ENCODE data around the gene ITIH2.
"Not testable (repeated sequence)": the region's sequence is repeated elsewhere in the genome, so short reads cannot be mapped to it uniquely, and the experiment has no call there.

The ITIH2 gene

DNA sequence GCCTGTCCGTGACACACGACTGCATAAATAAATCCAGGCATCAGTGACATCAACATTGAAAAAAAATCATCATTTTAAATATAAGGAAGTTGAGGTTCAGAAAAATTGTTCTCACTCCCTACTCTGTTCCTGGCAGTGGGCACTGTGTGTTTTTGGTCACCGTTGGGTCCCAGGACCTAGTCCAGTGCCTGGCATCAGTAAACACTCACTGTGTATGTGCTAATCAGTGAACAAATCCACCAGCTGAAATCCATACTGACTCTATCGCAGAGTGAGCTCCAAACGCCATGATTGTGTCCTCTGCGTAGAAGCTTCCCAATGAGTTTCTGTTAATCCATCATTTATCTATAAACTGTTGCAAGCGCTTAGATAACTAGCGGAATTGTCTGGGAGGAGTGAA lies 41.2 kb downstream of the ITIH2 start:
- DNase-seq (ENCODE audit: low spot score): no peak

DNA sequence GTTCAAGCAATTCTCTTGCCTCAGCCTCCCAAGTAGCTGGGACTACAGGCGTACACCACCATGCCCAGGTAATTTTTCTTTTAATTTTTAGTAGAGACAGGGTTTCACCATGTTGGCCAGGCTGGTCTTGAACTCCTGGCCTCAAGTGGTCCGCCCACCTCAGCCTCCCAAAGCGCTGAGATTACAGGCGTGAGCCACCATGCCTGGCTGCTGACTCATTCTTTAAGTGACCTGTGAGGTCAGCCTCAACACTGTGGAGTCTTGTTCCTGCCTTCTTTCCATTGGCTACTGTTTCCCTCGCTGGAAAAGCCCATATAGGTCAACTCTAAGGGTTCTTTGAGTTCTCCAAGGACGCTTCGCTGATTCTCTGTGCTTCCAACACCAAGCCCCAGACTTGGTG lies 45.5 kb downstream of the ITIH2 start:
- DNase-seq (ENCODE audit: low spot score): not testable (repeated sequence)

DNA sequence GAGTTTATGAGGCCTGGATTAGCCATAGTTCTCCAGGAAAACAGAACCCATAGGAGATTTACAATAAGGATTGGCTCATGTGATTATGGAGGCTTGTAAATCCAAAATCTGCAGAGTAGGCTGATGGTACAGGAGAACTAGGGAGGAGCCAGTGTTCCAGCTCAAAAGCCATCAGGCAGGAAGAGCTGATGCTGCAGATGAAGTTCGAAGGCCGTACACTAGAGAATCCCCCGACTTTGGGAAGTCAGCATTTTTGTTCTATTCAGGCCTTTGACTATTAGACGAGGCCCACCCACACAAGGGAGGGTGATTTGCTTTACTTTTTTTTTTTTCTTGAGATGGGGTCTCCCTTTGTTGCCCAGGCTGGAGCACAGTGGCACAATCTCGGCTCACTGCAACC lies 47.1 kb downstream of the ITIH2 start:
- no peak for DNase-seq (ENCODE audit: low spot score)

DNA sequence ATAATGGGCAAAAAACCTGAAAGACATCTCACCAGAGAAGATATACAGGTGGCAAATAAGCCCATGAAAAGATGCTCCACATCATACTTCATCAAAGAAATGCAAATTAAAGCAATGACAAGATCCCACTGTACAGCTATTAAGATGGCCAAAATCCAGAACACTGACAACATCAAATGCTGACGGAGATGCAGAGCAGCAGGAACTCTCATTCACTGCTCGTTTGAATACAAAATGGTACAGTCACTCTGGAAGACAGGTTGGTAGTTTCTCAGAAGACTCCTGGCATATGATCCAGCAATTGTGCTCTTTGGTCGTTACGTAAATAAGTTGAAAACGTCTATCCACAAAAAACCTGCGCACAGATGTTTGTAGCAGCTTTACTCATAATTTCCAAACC lies 49.1 kb downstream of the ITIH2 start:
- DNase-seq (ENCODE audit: low spot score): no peak

DNA sequence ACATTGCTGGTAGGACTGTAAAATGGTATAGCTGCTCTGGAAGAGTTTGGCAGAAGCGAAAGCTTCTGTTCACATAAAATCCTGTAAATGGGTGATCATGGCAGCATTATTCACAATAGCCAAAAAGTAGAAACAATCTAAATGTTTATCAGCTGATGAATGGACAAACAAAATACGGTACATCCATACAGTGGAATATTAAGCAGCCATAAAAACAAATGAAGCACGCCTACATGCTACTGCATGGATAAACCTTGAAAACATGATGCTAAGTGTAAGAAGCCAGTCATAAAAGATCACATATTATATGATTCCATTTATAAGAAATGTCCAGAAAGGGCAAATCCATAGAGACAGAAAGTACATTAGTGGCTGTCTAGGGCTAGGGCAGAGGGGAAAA lies 52.0 kb downstream of the ITIH2 start:
- no peak for DNase-seq (ENCODE audit: low spot score)

DNA sequence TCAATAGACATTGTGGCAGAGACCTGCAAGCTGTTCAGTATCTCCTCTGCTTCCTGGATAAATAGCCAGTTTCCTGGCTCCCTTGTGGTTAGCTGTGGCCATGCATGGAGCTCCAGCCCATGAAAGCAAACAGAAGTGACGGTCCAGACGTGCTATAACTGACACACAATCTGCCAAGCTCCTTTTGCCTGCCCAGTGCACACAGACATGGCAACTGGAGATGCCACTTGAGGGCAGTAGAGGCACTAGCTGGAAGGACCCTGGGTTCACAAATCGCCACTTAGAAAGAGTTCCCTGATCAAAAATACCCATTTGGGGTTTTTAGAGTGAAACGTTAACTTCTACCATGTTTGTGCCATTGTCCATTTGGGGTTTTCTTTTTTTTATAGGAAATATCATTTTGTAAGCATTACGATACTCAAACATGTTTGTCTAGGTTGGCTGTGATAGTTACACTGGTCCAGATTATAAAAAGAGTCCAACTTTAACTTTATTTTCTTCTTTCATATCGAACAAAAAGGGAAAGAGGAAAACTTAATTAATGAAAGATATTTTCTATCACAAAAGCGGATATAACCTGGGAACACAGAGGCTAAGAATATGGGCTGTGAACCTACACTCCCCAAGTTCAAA lies 53.4 kb downstream of the ITIH2 start:
- DNase-seq (ENCODE audit: low spot score): no peak

DNA sequence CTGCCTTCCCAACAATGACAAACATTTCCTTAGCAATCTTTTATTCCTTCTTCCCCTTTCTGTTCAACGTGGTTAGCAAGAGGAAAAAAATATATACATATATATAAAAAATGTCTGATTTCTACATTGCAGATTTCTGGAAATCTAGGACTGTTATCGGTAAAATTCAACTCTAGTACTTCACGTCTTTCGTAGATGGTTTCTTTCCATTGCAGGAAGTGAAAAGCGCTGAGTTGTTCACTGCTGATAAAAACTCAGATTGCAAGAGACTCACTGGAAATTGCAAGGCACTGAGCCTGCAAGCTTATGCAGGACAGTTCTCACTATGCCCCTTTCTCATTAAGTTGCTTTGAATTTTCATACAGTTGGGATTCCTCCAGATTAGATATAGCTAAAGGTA lies 60.8 kb downstream of the ITIH2 start:
- DNase-seq (ENCODE audit: low spot score): no peak

DNA sequence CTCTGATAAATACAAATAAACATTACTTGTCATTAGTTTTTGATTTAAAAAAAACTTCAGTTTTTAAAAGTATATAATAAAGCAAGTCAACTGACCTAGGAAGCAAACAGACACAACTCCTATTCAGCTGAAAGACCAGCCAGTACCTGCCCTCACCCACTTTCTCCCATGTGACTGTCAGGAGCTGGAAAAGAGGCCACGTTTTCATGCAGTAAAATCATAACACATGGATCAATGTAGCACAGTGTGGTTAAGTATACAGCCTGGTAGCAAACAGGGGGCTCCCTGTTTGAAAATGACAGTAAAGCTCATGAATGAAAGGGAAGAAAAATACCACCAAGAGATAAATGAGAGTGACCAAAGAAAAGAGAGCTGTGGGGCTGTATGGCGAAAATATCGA lies 63.1 kb downstream of the ITIH2 start:
- no peak for DNase-seq (ENCODE audit: low spot score)

DNA sequence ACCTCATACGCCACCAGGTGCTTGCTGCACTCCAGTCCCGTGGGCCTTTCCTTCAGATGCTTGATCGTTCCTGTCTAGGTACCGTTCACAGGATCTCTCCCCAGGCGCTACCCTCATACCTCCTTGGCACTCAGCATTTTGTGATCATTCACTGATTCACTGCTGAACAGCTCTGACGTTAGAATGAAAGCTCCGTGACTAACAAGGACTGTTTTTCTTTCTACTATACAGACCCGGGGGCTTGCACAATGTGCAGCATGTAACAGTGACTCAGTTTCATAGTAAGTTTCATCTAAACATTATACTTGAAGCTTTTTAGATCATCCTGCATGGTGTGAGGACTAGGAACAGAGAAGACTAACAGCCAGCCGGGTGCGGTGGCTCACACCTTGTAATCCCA lies 64.1 kb downstream of the ITIH2 start:
- DNase-seq (ENCODE audit: low spot score): no peak

DNA sequence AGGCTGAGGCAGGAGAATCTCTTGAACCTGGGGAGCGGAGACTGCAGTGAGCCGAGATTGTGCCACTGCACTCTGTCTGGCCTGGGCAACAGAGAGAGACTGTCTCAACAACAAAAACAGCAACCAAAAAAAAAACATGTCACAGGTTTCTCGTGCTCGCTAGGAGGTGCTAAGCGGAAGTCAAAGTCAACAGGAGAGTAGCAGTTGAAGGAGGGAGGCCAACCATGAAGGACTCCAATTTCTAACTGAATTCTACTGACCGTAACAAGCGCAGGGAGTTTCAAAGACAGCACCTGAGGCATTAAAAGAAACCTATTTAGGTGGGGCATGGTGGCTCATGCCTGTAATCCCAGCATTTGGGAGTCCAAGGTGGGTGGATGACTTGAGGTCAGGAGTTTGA lies 65.3 kb downstream of the ITIH2 start:
- DNase-seq (ENCODE audit: low spot score): no peak

DNA sequence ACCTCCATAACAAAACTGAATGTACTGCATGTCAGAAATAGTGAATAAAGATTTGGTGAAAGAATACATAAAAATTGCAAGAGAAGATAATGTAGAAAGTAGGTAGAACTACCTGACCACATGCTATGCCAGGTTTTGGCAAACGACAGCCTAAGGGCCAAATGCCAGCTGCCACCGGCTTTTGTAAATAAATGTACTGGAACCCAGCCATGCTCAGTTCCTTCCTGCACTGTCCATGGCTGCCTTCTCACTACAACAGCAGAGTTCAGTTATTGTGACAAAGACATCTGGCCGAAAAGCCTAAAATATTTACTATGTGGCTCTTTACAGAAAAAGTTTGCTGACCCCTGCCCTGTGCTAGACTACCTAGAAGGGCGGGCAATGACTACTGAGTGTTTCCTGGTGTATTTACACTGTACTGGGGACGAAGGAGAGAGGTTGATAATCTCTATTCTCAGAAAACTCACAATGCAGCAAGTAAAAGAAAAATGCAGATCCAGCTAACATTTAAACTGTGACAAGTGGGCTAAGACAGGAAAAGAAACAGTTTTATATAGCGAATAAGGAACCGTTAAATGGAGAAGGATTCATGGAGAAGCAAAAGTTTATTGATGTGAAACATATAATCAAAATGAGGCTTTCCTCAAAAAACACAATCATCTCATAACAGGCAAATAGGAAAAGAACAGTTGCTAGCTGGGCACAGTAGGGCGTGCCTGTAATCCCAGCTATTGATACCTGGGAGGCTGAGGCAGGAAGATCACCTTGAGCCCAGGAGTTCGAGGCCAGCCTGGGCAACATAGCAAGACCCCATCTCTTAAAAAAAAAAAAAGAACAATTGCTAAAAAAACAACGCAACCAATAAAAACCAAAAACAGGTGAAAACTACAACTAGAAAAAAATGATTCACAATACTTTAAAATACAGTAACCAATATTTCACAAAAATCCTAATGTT lies 71.0 kb downstream of the ITIH2 start:
- no peak for DNase-seq (ENCODE audit: low spot score)

DNA sequence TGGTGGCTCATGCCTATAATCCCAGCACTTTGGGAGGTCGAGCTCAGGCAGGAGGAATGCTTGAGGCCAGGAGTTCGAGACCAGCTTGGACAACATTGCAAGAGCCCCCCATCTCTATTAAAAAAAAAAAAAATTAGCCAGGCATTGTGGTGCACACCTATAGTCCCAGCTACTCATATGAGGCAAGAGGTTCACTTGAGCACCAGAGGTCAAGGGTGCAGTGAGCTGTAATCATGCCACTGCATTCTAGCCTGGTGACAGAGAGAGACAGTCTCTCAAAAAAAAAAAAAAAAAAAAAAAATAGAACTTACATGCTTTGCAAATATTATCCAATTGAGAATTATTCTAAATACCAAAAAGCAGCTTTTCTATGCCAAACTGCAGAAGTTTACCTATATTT lies 73.7 kb downstream of the ITIH2 start:
- DNase-seq (ENCODE audit: low spot score): no peak

DNA sequence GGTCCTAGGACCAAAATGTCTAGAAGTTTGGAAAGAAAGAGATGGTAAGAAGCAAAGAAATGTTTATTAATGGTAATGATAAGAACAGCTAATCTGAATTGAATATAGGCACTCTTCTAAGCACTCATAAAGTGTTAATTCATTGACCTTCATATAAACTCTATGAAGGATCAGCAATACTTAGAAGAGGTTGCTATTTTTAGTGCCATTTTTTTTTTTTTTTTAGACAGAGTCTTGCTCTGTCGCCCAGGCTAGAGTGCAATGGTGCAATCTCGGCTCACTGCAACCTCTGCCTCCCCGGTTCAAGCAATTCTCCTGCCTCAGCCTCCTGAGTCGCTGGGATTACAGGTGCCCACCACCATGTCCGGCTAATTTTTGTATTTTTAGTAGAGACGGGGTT lies 79.1 kb downstream of the ITIH2 start:
- DNase-seq (ENCODE audit: low spot score): not testable (repeated sequence)

DNA sequence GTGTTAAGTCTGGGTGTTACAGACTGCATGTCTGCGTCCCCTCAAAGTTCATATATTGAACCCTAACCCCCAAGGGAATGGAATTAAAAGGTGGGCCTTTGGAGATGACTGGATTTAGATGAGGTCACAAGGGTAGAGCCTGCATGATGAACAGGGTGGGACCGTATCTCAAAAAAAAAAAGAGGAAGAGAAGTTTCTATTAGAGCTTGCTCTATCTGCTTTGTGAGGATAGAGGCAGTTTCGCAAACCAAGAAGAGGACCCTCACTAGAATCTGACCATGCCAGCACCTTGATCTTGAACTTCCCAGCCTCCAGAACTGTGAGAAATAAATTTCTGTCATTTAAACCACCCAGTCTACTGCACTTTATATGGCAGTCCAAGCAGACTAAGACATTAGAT lies 83.3 kb downstream of the ITIH2 start:
- no peak for DNase-seq (ENCODE audit: low spot score)

DNA sequence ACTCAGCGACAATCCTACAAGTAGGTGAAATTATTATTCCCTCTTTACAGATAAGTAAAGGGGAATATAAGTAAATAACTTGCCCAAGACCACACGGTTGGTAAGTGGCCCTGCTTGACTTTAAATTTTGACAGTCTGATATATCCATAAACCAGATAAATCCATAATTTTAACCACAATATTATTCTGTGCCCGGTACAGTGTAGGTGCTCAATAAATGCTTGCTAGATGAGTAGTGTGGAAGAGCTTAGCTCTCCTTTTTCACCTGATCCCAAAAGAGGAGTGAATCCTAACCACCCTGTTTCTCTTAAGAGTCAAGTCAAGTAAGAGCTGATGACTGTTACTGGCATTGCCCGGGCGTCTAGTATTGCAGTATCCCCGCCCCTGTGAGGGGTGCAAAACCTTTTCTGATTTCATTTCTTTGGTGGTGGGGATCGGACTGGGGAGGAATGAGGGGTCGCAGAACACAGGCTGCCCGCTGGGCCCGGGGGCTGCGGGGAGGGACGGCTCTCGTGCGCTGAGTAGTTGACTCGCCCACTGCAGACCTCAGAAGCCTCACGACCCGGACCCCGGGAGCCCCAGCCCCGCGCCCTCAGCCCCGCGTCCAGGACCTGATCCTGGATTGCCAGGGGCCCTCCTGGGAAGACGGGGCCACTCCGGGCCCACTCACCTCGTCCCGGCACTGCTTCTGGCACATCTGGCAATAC lies 84.2 kb downstream of the ITIH2 start:
- DNase-seq (ENCODE audit: low spot score): no peak

DNA sequence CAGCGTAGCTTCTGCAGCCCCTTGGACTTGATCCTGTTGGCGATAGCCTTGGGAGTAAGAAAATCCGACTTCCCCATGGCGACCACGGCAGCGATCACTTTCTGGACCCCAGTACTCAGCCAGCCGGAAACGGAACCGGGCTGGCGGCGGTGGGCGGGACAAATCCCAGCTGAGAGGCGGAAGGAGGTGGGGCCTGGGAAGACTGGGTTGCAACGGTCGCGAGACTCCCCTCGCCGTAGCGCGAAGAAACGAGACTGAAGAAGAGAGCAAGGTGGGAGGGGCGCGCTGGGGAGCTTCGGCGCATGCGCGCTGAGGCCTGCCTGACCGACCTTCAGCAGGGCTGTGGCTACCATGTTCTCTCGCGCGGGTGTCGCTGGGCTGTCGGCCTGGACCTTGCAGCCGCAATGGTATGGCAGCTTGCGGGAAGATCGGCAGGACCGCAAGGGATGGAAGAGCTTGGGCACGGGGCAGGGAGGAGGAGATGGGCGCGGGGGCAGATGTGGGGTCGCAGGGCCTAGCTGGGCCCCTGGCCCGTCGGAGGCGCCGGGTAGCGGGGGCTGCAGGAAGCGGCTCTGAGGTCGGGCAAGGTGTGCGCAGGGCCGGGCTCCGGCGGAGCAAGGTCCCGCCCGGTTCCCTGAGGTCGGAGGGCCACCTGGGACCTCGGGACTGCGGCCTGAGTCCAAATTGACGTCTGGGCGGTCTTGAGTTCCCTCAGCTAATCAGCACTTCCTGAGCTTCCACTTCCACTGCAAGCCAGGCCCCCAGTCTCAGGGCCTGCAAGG lies 84.9 kb downstream of the ITIH2 start, which contains the start of the genes ATP5F1C and KIN:
ATP5F1C (plus strand) TSS at position 321 of the 782 bp plus-strand sequence; CDS start at position 352, 31 bp downstream.
KIN (minus strand) TSS at position 137 of the 782 bp plus-strand sequence; CDS start at position 77, 60 bp downstream.
- peak; percentile 98 for DNase-seq (ENCODE audit: low spot score)

DNA sequence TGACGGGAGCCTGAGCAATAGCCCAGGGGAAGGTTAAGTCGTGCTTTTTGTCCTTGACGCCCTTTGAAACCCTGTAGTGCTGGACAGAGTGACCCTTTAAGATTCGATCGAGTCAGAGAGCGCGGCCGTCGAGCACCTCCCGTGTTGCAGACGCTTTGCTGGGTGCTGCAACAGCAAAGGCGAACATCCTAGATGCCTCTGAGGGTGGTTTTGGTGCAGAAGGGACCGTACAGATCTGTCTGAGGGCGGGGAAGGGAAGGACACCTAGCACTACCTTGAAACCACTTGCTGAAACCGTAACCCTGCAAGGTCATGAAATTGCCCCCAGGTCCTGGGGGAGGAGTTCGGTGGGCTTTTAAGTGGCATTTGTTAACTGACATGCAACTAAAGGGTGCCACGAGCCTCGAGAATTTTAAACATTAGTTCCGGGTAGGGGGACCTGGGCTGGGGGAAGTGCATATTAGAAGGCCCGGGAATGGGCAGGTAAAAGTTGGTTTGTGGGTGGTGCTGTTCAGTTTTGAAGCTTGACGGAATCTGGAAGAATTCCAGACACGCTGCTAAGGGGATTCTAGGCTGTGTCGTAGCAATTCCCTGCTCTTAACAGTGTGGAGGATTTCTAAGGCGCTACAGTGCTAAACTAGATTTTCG lies 85.6 kb downstream of the ITIH2 start:
- peak; percentile 43 for DNase-seq (ENCODE audit: low spot score)

DNA sequence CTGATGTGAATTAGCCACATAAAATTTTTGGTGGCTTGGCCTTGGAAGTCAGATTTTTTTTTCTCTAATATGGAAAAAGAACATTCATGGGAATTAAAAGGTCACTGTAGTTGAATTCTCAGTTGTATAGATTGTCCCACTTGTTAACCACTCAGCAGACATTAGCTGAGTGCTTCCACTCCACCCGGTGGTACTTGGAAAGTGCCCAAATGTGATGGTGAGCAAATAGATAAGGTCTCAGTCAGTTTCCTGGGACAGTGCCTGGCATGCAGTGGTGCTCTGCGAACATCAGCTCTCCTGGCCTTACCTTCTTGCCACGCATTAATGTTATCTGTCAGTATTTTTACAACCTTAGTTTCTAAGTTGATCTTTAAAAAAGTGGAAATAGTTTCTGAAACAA lies 86.3 kb downstream of the ITIH2 start:
- DNase-seq (ENCODE audit: low spot score): no peak

DNA sequence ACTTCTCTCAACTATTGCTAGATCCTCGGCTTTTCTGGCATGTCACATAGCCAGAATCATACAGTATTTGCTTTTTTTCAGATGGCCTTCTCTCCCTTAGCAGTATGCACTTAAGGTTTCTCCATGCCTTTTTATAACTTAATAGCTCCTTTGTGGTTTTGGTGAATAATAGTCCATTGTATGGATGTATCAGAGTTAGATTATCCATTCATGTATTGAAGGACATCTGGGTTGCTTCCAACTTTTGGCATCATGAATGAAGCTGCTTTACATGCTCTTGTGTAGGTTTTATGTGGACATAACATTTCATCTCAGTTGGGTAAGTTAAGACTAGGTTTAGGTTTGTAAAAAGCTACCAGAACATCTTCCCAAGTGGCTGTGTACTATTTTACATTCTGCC lies 89.4 kb downstream of the ITIH2 start:
- DNase-seq (ENCODE audit: low spot score): no peak

DNA sequence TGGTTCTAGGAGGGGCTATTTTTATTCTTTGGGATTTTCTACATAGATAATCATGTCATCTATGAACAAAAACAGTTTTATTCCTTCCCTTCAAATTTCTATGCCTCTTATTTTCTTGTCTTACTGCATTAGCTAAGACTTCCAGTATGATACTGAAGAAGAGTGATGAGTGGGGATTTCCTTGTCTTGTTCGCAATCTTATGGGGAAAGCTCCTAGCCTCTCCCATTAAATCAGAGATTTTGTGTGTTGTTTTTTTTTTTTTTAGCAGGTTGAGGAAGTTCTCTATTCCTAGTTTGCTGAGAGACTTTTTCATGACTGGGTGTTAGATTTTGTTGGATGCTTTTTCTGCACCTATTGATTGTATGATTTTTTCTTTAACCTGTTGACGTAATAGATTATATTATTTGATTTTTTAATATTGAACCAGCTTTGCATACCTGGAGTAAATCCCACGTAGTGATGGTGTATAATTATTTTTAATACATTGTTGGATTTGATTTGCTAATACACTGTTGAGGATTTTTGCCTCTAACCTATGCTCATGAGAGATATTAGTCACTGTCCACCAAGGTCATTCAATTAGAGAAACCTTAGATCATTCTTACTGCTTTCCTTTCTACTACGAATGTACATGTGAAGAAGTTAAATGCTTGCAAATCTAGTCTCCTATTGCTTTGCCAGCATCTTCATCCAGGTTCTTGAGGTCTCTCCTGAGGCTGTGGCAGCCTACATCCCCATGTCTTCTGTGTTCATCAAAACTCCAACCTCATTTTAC lies 91.3 kb downstream of the ITIH2 start:
- DNase-seq (ENCODE audit: low spot score): no peak

DNA sequence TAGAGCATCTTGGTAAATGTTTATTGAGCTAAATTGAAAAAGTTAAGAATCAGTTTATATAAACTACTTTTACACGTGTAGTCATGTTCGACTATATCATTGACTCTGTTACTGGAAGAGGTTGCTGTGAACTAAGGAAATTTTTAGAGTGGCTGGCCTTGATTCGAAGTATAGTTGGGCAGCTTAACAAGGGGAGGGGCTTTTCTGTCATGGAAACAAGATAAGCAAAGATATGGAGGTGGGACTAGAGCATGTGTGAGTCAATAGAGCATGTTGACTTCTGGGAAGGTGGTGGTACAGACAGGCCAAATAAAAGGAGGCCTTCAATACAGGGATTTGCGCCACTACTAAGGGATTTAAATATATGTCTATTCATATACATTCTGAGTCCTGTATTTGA lies 92.5 kb downstream of the ITIH2 start:
- no peak for DNase-seq (ENCODE audit: low spot score)
